GM19397 (cell line): ENCODE results near the gene PYGO2.

Experiments
- ATAC-seq: cut with Tn5 transposase; IDR thresholded peaks from one replicate; pipeline ENCODE4 v1.9.1; 2021; ENCODE audit warnings: mild to moderate bottlenecking, moderate library complexity; ENCODE audit not compliant: unreplicated experiment

The PYGO2 gene

DNA sequence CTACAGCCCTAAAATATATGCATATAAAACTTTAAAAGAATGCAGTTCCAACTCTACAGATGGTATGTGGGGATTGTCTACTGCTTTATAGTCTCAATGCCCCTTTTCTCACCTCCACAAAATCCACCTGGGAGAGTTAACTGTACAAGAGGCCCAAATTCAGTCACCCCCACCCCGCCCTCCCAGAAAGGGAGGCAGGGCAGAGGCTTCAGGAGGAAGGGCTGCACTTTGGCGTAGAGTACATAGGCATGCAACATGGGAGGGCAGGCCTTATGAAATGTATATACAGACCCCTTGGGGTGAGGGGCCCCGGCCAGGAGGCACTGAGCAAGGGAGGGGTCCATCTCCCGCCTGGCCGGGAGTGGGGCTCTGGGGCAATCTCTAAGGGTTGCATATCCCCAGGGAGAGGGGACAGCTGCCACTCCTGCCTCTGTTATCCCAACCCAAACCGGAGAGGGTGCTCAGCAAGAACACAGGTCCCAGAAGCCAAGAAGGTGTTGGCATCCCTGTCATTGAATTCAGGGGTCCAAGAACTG, 1.3 kb upstream of the PYGO2 start:
- ATAC-seq = no peak

DNA sequence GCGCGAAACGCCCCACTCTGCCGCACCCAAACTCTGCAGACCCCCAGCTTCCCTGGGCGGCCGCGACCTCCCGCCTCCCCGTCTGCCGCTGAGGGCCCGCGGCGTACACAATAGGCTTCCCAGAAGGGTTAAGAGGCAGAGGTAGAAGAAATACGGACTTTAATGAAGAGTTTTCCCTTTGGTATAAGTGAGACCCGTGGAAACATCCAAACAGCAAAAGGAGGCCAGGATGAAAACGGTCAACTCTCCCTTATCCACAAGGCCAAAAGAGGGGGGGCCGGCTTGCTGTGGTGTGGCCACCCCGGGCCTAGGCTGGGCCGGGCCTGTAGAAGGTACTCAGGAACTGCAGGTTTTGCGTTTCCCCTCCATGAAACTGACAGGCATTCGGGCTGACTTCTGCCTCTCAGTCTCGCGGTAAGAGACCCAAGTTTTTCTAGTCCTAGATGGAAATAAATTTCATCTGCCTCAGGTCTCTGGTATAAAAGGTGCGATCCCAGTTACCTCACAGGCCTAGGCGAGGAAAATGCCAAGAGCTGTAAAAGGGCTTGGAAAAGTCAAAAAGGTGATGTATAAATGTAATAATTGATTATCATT, 671 bp upstream of the PYGO2 start:
- no peak for ATAC-seq

DNA sequence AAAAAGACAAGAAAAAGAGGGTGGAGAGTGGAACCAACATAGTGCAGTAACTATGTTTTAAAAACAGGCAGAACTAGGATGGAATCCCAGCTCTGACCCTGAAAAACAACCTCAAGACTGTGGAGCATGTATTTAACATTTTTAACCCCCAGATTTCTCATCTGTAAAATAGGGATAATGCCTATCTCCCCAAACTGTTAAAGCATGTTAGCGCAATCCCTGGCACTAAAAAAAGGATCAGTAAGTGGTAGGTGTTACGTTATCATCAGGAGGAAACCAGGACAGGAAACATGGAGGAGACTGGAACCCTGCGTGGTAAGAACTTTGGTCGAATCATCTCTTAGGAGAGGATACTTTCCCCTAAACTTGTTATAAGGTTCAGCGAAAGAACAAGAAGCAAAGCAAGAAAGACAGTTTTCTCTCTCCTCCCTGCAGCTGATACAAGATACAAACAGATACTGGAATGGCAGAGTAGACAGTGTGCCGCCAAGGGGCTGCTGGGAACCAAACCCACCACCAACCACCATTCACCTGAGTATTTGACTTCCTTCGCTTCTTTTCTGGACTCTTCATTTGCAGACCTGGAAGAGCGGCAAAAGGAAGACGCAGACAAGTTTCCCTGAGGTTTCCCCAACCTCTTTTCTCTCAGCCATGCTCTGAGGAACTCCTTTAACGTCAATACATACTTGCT, 991 bp downstream of the PYGO2 start:
- no peak for ATAC-seq

DNA sequence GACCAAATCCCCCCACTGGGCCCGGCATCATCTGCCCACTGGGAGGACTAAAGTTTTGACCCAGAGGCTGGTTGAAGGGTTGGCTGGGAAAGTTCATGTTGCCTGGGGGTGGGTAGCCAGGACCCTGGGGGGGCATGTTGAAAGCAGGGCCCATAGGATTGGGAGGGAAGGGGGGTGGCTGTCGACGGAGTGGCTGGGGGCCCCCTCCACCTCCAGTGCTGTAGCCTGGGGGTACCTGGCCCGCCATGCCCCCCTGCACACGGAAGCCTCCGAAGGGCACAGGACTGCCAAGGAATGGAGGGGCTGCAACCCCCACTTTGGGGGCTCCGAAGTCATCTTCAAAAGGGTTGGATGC, 2.2 kb downstream of the PYGO2 start:
- ATAC-seq = no peak

DNA sequence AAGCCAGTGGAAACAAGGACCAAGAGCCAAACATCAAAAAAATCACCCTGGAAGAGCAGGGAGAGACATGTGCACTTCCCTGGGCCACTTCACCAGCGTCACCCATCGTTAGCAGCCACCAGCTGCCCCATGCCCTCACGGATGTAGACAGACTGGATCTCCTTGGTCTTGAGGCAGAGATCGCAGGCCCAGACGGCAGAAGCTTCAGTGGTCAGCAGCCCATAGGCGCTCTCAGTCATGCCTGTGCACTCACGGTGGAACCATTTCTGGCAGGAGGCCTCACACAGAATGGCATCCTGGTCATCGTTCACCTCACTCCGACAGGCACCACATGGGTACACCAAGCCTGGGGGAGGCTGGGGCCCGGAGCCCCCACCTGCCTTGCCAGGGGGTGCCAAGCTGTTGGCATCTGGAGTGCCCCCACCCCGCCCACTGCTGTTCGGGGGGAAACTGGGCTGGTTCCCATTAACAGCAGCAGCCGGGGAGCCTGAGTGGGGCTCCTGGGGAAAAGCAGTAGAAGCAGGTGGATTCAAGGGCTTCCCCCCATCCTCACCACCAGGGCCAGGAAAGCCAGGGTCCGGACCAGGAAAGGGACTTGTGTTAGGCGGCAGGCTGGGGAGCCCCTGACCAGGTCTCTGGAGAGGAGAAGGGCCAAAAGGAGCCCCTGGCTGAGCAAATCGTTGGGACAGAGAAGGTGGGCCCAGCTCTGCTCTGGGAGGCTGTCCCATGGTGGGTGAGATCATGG, 2.7 kb downstream of the PYGO2 start:
- ATAC-seq = no peak

DNA sequence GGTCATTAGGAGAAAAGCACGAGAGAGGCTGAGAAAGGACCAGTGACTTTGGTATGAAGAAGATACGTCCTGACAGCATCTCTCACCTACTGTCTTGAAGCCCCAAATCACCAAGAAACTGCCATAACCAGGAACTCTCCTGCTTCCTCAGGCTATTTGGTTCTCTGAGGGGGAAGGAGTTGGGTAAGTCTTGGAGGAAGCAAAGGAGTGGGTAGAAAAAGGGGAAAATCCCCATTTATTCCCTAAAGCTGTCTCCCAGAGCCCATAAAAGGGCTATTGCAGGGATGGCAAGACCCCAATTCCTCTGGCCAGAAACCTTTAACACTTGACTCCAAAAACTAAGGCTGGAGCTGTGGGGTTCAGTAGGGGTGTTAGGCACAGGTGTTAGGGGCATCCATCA, 3.5 kb downstream of the PYGO2 start:
- no peak for ATAC-seq

DNA sequence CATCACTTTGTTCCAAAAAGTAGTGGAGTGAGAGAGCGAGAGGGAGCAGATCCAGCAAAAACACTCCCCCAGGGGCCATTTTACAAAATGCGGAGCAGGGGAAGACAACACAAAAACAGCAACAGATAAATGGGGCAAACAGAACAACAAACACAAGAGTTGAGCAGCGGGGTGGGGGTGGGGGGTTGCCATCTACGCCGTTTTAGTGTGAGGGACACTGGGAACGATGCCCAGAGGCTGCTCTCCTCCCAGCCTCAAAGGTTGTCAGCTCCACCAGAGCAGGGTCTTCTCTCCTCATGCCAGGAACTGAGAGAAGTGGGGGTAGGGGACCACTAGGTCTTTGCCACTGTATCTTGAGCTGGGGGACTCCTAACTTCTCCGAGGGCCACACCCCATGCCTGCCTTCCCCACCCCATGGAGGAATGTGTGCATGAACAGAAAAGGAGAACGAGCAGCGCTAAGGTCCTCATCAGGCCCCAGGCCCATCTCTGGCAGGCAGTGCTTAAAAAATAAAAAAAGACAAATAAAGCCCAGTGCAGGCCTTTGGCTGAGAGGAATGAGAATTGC, 4.4 kb downstream of the PYGO2 start:
- no peak for ATAC-seq

DNA sequence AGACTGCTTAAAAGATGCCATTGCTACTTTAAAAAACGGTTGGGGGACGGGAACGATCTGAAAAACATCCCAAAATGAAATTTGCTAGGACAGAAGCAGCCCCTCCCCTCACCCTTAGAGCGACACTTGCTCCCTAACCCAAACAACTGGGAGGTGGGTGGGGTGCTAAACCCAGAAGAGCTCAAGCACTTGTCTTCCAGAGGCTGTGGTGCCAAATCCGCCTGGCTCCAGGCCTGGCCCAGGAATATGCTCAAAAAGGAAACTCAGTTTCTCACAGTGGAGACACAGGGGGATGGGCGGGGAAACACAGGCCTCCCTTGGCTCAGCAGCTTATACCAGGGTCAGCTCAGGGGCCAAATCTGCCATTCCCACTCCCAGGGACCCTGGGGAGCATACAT, 5.0 kb downstream of the PYGO2 start:
- no peak for ATAC-seq

DNA sequence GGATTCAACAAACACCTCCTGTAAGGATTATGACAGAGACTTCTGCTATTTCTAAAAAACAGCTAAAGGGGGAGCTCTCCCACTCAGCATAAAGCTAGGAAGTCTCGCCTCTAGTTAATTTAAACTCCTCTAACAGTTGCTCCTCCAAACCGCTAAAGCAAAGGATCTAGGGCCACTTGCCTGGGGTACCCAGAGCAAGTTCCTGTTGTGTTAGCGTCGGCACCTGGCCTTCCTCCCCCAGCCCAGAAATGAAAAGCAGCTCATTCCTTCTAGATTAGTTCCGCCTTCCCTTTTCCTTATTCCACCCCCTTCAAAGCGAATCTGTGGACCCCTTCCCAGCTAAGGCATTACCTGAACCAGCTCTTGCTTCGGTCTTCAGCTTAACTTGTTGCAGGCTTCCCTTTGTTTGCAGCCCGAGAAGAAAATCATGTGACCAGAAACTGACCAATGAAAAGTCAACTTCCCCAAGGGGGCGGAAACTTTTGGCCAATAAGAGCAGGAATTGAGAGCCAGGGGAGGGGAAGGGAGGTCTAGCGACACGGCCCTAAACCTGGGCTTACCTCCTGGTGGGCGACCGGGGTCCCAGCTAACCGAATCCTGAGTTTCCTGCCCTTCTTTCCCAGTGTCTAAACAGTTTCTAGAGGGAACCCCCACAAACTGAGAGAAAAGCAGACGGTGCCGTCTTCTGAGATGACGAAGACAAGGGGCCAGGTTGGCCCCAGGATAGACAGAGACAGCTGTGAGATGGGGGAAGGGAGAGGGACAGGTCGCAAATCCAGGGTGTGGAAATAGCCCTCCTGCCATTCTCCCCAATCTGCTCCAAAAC, 5.7 kb downstream of the PYGO2 start, which contains the start of gene PBXIP1:
Gene PBXIP1, minus strand, starts transcription at position 382 of the 826 bp plus-strand sequence. CDS start 2,378 bp downstream, outside the sequence.
- ATAC-seq = peak; percentile 46

DNA sequence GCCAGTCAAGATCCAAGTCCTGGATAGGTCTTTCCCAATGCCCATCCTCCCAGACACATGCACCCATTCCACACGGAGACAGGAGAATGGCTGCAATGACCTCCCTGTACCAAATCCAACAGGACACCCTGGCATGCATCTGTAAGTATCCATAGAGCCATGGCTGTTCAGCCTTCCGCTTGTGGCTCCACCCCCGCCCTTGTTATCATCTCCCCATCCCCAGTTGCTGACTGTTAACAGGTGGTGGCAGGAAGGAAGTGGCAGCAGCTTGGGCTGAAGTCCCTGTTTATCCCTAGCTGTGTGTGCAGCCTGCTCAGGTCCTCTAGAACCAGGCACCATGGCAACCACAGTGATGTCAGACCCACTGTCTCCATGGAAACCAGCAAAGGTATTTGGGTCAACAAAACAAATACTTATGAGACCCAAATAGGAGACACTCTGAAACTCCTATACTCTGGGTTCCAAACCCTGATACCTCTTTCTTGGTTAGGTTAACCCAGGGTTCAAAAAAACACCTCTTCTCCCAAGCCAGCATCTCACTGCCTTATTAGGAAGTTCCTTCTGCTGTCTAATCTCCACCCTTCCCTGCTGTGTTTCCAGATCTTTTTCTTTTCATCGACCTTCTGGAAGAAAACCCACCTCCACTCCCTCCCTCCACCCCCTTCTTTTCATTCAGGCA, 6.4 kb downstream of the PYGO2 start:
- peak; percentile 57 for ATAC-seq

DNA sequence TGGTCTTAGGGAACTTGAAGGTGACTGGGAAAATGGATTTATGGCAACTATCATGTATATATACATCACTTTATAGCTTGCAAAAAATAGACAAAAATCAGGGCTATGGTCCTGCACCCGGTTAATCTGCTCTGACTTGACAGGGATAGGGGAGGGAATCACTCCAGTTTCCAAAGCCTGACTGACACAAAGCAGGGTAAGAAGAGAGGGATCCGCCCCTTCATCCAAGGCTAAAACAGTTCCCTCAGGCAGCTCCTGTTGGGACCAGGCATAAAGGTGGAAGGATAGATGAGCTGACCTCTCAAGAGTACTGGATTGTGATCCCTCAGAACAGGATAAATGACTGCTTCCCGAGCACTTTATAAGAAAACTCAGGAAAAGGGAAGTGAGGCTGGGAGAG, 7.0 kb downstream of the PYGO2 start:
- no peak for ATAC-seq

DNA sequence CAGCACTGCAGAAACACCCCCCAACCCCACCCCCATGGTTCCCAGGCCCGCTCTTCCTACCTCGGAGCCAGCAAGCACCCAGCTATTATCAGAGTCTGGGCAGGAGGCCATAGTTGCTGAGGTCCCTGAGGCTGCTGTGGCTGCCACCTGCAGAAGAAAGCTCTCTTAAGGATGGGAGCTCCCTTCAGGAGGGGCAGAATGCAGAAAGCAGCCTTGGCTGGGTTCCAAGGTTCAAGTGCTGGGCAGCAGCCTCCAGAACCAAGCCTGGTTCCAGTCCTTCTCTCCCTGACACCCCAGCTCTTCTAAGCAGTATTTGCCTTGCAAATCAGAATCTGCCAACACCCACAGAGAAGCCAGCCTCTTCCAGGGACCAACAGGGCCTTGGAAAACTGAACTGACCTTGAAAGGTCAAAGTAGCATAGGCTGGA, 8.0 kb downstream of the PYGO2 start:
- ATAC-seq = no peak

DNA sequence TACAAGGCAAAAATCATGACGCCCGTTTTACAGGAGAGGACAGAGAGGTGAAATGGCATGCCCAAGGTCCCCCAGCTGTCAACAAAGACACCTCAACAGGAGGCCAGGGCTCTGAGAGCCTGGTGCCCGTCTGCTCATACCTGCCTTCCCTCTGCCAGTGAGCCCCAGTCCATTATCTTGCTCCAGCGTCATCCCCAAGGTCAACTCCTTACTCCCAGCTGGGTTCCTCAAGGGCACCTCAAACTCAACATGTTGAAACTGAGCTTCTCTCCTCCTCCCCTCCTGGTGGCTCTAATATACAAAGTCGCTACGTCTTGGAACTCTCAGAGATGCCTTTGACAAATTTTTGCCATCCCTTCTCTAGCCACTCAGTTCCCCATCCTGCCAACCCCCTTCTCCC, 8.9 kb downstream of the PYGO2 start:
- ATAC-seq = no peak

DNA sequence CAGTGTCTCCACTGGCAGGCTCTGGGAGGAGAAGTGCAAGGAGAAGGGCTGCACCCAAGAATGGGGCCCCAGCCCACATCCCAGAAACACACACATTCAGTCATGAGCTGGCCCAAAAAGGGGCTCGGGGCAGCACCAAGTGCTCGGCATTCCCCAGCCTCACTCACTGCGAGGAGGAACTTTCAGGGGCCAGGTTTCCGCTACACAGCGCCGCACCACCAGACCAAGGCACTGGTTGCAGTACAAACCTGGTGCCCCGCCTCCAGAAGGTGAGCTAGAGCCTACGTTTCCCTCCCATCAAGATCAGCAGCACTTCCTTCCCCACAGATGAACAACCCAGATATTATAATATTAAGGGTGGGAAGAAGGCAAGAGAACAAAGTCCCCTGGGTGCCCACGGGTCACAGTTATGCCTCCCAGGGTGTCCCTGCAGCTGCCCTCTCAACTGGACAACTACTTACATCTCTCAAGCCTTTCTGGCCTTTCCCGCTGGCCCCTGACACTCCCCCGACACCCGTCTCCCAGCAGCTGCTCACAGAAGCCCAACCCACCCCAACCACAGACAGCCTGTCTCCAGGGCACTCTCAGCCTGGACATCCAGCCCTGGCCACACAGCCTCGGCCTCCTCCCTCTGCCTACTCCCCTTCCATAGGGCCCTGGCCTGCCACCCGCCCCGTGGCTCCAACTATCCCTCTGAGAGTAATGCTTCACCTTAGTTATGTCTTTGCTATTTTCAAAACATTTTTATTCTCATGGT, 9.5 kb downstream of the PYGO2 start:
- no peak for ATAC-seq

DNA sequence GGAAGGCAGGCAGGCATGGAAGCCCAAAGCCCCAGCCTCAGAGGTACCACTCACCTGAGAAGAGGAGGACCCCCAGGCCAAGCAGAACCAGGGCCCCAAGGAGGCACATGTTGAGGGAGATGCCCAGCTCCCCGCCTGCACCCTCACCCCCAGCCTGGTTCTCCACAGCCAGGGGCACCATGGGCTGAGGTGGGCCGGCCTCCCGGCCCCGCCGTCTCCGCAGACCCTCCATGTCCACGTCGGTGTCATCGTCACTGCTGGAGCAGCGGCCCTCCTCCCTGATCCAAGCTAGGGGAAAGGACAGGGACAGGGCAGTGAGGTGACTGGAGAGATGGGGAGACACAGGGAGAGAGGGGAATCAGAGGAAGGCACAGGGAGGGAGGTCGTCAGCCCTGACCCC, 13.5 kb downstream of the PYGO2 start:
- no peak for ATAC-seq

DNA sequence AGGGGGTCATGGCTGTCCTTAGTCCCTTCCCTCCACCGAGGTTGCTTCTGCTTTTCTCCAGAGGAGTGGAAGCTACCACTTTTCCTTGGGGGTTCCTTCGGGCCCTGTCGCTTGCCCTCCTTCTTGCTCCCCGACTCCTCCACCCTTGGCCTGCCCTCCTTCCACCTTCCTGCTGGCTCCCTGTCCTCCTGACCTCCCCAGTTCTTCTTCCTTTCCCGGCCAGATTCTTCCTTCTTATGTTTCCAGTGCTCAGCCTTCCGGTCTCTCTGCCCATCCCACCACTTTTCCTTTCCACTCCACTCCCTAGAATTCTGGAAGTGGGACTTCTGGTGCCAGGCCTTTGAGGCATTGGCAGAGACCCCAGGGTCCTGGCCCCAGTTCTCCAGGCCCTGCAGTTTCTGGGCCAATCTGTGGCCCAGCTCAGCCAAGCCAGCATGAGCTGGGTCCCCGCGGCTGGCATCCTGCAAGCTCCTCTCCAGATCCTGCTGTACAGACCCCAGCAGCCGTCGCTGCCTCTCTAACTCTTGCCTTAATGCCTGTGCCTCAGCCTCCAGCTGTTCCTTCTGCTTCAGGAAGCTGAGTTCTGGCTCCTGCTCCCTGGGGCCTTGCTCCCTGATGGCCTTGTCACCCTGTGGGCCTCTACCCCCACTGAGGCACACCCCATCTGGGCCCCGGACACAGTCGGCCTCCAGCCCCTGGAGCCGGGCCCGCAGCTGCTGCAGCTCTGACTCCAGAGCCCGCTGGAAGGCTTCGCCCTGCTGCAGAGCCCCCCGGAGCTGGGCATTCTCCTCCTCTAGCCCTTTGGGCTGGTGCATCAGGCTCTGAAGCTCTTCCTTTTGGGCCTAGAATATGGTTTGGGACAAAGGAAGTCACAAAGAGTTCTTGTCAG, 15.4 kb downstream of the PYGO2 start:
- no peak for ATAC-seq

DNA sequence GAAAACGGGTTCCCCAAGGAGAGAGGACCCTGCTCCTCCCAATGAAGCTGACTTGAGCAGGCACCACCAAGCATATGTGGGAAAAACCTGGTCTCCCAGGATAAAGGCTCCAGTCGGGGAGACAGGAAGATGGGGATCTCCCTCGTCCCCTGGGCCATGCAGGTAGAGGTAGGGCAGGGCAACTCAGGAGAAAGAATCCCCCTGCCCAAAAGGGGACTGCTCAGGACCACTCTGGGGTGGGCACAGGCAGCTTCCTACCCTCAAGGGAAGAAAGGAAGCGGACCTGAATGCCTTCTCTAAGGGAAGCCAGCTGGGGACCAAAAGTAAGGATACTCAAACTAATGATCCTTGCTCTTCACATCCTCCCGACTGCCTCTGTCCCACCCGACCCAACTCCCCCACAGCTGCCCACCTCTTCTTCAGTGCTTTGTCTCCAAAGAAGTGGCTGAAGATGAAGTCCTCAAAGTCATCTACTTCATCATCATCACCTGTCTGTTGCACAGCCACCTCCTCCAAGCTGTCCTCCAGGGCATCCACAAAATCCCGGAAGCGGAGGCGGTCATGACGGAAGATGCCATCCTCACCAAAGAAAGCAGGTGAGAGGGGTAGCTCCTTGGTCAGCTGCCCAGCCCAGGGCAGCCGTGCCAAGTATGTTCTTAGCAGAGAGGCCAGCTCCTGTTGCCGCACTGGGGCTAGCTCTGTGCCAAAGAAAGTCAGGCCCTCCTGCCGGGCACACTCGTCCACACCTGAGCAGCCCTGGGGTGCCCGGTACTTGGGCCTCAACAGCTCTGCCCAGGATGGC, 16.2 kb downstream of the PYGO2 start:
- no peak for ATAC-seq
